HTR-8/SVneo (cell line): ENCODE measurements around the gene SFT2D3.

Experiments
- DNase-seq: peaks from one replicate; pipeline ENCODE4 v3.0.0; 2011; ENCODE audit warnings: low spot score, mixed read lengths; ENCODE audit not compliant: insufficient read length
- FAIRE-seq: peaks from 2 replicates; lab custom pipeline; 2011; peaks lifted over from hg19 to GRCh38; lab: Jason Lieb, UNC

SFT2D3 gene

DNA sequence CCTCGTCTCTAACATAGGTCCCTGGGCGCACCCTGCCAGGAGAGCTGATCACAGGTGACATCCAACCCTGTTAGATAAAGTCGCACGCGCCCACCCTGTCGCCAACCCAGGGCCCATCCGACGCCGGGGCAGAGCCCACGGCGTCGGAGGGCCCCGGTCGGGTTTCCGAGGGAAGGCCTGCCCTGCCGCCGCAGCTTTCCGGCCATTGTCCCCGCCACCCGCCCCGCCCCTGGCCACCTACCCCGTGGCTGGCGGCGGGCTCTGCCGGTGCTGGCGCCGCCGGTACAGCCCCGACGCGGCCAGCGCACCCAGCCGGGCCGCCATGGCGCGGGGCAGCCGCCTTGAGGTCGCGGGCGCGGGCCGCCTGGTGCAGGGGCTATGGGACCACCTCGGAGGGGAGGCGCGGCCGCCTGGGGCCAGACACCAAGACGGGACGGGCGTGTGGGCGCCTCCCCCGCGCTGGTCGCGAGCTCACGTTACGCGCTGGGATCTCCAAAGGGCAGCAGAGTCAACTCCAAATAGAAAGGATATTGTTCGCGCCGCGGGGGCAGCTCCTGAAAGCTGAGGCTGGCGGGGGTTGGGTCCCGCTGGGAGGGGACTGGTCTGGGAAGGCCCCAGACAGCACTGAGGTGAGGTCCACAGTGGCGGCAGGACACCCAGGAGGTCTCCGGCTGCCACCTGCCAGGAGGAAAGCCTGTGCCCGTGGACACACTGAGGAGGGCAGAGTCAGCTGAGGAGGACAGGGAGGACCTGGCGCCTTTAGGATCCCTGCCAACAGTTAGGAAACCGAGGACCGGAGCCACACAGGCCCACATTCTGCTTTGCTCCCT is 37.0 kb upstream of the SFT2D3 start:
- DNase-seq, result no peak
- no peak for FAIRE-seq

DNA sequence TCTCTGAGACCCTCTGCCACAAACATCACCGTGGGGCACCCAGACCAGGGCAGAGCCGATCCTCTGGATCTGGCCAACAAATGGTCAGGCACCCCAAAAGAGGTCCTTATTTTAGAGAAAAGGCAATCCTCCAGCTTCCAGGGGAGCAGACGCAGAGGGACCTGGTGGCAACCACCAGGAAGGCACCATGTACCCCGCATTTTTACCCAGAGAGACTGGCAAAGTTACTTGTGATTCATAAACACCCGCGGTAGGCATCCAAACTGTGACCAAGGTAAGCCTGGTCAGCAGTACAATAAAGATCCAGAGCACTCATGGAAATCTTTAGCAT is 36.4 kb upstream of the SFT2D3 start:
- DNase-seq (no peak), FAIRE-seq (no peak)

DNA sequence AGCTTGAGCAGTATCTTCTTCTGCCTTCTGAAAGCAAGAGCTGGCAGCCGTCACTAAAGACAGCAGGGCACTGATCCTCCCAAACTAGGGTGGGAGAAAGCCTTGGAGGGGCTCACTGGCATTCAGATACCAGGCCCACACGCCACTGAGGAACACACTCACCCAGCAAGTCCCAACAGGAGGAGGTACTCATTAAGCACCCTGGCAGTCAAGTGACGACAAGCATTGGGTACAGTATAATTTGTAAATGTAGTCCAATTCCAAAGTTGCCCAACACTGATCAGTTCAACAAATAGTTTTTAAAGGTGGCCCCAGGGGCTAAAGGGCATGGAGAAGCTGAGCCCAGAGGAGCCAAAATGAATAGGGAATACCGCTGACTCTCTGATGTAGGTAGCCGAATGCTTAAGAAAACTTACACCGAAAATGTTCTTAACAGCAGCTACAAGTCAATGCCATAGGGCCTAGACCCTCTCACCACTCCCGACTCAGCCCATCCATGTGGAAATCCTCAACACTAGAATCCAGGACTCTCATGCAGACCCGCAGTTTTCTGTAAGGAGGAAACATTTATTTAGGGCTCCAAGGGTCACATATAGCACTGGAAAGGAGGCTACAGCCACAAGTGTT is 35.9 kb upstream of the SFT2D3 start:
- DNase-seq (no peak), FAIRE-seq (no peak)

DNA sequence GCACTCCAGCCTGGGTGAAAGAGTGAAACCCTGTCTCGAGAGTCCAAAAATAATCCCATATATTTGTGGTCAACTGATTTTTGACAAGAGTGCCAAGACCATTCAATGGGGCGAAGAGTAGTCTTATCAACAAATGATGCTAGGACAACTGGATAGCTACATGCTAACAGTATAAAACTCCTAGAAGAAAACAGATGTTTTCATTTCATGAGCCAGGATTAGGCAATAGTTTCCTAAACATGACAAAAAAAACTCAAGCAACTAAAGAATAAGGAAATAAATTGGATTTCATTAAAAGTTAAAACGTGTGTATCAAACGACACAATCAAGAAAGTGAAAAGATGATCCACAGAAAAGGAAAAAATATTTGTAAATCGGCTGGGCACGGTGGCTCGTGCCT is 32.2 kb upstream of the SFT2D3 start:
- DNase-seq (no peak), FAIRE-seq (no peak)

DNA sequence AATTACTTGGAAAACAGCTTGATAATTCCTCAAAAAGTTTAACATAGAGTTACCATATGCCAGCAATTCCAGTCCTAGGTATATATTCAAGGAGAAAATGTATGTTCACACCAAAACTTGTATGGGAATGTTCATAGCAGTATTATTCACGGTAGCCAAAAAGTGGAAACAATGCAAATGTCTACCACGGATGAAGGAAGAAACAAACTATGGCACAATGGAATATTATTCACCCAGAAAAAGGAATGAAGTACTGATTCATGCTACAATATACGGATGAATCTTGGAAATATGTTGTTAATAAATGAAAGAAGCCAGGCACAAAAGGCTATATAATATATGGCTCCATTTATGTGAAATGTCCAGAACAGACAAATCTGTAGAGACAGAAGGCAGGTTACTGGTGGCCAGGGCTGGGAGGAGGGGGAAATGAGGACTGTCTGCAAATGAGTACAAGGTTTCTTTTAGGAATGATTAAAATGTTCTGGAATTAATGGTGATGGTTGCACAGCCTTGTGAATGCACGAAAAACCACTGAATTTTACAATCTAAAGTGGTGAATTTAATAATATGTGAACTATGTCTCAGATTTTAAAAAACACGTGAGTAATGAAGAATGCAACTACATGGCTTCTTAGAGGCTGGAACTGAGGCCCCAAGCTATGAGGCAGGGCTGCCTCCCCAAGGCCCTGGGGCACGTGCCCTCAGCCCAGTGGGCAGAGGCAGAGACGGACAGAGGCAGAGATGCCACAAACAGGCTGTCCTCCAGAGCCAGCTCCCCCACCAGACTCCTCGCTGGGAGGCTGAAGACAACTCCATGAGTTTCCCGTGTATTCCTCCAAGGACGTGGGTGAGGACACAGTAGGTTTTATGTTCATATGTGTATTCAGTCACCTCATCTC is 31.0 kb upstream of the SFT2D3 start:
- FAIRE-seq (no peak), DNase-seq (no peak)

DNA sequence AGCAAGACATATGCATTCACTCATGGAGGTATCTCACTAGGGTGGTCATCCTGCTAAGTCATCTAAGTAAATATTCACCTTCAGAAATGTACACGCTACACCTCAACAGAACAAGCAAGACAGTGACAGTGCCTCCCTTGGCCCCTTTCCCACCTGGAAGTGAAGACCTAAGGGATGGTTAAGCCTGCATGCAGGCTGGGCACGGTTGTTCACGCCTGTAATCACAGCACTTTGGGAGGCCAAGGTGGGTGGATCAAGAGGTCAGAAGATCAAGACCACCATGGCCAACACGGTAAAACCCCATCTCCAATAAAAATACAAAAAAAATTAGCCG is 30.4 kb upstream of the SFT2D3 start:
- no peak for FAIRE-seq
- no peak for DNase-seq

DNA sequence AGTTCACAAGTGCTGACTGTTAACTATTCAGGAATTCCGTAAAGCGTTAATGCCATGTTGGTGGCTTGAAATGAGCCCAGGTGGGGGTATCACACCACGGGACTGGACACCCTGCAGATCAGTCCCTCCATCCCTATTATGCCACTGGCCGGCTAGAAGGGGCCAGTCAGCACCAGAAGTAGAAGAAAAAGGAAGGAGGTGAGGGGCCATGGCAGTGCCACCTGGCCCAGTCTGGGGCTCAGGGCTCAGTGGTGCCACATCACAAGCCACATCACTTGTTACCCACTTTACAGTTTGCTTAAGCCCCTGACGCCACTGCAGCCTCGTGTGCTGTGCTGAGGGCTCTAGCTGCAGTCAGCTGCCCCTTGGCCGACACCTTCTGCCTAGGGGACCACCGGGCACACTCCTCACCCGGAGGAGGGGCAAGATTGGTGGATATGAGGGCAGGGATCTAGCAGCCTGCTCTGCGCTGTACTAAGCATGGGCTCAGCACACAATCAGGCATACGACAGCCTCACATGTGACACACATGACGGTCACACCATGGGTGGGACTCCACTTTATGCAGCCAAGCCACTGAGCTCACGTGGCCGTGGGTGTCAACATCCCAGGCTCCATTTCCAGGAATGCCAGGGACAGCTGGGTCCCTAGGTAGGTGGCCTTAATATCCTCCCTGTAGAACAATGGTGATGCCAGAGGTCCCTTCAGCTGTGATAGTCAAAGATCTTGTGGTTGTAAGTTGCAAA is 29.6 kb upstream of the SFT2D3 start:
- FAIRE-seq (peak; percentile 44), DNase-seq (no peak)

DNA sequence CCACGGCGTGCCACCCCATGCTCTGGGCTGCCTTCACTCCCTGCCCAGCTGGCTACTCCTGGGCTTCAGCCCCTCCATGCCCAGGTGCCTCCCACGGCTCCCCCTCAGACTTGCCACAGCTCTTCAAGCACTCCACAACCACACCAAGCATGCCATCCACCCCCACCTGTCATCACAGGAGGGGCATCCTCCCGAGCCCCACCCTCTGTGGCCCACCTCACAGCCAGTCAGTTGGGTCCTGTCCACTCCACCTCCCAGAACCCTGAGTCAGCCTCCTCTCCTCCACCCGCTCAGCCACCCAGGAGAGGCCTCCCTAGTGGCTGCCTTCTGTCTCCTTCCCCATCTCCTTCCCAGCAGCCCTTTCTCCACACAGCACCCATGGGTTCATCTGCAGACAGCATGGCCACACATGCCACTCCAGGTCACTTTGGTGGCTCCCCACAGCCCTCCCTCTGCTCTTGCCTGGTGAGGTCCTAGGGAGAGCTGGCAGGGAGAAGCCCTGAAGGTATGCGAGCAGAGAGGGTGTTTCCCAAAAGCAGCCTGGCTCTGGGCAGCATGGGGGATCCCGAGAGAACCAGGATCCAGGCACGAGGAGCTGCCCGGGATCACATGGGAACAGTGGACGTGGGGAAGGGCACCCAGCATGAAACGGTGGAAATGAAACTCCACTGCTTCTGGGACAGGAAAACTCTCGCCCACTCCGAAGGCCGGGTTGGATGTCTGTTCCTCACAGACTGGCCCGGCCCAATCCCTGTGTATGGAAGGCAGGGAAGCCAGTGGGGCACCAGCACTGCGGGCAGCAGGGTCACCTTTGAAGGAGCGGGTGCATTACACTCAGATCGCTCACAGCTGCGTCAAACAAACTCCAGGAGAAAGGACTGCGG is 28.7 kb upstream of the SFT2D3 start:
- no peak for FAIRE-seq
- no peak for DNase-seq

DNA sequence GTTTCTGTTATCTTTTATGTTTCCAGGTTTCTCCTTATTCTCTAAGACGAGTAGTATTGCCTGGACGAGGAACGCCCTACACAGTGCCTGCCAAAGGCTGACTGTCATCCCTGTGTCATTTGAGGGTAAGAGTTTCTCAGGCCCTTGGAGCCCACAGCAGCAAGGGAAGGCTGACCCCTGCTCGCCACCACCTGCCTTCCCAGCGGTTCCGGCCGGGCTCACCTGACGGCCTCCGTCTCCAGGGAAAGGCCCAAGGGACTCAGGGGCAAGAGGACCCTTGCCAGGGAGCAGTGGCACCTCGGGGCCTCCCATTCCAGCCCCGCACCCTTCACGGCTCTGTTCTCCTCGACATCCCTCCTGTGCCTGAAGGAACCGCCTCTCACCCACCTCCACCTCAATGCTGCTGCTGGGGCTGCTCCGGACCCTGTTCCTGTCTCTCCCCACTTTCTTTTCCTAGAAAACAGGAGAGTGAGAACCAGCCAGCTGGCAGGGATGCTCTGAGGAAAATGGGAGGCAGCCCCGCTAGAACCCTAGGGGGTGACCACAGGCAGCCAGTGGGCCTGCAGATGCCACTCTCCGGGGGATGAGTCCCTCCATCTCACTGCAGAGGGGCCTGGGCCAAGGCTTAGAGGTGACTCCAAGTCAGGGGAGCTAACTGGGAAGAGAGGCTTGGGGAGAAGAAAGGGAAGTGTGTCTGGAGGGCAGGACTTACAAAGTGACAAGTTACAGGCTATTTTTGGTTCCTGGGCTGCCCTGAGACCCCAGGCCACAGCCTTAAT is 27.8 kb upstream of the SFT2D3 start:
- no peak for FAIRE-seq
- no peak for DNase-seq

DNA sequence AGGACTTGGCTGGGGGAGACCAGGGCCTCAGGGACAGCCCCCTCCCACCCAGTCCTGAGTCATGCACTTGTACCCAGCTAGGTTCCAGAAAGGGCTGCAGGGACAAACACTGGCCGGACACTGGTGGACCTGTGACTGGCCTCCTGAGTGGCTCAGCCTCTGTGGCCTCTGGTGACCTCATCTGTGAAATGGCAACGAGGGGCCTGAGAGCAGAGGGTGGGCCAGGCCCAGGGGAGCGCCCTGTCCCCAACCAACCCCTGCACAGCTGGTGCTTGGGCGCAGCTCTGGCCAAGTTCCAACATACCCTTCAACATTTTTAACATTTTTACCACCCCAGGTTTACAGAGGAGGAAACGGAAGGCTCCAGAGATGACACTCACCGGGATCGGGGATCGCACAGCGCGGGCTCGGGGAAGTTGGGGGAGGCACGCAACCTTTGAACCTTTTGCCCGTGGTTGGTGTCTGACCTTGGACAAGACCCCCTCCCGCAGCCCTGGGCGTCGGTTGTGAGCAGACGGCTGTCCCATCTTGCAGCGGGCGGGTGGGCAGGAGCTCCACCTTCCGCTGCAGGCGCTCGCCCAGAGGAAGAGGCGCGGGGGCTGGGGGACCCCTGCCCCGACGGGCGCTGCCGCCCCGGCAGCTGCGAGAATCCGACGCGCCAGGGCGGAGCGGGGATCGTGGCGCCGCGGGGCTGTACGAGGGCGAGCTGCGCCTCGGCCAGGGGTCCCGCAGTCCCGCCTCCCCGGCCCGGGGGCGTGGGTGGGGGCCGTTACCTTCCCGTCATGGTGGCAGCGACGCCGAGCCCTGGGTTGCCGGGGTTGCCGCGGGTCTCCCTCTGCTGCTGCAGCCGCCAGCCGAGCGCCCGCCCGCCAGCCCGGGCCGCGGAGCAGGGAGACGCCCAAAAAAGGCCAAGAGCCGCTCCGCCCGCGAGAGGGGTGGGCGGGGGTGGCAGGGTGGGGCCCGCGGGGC is 26.8 kb upstream of the SFT2D3 start:
- DNase-seq (peak; percentile 48), FAIRE-seq (no peak)

DNA sequence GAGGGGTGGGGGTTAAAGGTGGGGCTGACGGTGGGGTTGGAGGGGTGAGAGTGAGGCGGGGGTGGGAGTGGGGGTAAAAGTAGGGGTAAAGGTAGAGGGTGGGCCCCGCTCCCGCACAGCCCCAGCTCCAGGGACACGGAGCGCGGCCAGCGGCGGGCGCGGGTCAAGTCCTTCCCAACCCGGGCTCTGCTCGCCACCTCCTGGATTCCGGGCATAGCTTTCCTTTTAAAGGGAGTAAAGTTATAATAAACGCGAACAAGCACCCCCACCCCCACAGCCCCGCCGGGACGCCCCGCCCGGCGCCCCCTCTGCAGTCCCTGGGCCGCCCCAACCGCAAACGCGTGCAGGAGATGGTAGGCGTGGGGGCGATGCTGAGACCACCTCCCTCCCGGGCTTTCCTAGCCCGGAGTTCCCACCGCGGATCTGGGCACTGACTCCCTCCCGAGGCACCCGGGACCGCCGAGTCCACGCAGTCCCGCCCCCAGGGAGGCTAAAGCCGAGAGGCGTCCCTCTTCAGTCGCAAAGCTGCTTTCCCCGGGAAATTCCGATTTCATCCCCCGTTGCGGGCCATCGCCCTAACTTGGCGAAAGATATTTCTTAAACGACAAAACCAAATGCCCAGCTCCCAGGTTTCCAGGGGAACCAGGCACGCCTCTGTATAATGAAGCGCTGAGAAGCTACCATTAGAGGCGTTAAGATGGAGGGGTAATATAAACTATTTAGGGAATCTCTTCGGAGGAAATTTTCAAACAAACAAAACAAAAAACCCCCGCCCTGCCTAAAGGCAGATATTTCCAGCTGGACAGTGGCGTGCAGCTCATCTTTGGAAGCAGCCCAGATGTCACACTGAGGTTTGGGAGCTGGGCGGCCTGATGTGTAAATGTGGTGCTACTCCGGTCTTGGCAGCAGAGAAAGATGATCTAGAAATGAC is 25.7 kb upstream of the SFT2D3 start, which contains the start of gene LIMS2:
LIMS2 (minus strand) TSS at position 200 of the 931 bp plus-strand sequence. CDS start 506 bp downstream, outside the sequence.
- FAIRE-seq (no peak), DNase-seq (peak; percentile 66)

DNA sequence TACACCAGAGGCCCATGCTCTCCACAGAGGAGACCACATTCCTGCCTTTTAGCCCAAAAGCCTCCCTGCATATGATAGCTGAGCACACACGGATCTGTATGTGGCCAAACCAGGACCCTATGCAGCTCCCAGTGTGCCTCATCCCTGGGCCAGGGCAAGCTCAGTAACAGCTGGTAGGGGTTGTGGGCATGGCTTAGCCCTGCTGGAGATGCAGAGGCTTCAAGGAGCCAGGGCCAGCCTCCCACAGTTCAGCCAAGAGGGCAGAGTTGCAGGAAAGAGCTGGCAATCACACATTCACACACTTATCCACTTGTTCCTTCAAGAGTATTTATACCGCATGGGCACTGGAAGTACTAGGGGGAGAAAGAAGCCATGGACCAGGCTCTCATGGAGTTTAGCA is 24.4 kb upstream of the SFT2D3 start:
- no peak for FAIRE-seq
- DNase-seq, result no peak

DNA sequence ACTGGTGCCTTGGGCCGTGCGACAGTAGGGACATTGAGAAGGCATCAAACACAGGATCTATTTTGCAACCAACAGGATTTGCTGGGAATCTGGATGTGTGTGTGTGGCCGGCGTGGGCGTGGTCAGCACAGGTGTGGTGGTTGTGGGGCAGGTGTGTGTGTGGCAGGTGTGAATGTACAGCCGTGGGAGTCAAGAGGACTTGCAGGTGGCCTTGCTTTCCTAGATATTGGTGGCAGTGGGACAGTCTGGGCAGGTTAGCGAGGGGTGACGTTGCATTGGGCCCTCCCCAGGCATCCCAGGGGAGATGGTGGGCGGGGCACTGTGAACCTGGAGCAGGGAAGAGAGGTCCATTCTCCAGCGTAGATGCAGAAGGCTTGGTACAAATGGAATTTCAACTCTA is 22.8 kb upstream of the SFT2D3 start:
- DNase-seq (no peak), FAIRE-seq (no peak)

DNA sequence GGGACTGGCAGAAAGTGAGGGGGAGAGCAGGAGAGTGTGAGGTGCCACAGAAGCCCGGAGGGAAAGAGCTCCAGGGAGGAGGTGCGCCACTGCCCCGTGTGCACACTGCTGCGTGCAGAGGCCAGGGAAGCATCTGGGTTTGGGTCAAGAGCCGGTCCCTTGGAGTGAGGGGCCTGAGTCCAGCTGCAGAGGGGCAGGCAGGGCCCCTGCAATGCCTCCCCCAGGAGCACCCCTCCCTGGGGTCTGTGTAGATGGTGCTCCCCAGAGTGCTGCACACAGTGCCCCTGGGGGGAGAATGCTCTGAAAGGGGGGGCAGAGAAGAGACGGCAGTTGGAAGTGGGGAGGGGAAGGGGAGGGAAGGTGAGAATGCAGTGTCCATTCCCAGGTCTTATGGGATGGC is 22.3 kb upstream of the SFT2D3 start:
- DNase-seq, result no peak
- no peak for FAIRE-seq

DNA sequence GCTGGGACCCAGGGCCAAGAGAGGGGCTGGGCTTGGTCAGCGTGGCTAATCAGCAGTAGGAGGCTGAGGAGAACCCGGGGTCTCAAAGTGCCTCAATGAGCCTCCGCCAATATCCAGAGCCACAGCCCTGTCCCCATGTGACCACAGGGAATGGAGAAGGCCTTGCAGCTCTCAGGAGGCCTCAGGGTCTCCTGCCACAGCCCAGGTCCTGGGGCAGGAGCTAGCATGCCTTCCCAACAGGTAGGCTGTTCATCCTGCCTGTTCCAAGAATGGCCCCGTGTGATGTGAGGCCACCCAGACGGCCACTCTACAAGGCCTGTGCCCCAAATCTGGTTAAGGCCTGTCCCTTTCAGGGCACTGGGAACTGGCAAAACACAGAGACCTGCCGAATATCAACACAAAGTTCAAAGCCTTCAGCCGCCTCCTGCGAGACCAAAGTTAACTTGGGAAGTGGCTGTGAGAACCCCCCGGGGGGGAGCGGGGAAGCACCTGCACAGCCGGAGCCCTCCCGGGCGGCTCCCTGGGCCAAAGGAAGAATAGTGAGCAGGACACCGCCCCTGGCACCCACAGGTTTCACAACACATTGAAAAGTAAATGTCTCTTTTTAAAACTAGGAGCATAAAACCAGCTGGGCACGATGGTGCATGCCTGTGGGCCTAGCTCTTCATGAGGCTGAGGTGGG is 21.5 kb upstream of the SFT2D3 start:
- DNase-seq (no peak), FAIRE-seq (no peak)

DNA sequence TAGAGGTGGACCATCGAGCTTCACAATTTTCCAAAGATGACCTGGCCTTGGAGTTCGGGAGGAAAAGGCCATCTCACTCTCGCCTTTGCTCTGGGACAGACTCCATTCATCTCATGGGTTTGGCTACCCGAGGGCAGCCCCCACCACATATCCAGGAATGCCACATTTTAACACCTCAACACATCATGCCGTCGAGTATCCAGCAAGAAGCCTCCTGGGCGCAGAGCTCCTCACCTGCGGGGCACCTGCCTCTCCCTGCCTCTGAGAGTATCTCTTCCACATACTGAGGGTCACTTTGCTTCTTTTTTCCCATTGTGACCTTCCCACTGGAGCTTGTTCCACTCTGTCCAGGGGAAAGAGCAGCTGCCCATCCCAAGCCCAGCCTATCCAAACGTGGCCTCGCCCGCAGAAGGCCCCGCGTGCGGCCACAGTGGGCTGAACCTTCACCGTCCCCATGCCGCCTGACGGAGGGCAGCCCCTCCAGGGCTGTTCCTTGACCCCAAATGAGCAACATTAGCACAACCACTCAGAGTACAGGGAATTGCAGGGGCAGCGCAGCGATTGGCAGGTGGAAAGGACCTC is 20.5 kb upstream of the SFT2D3 start:
- DNase-seq, result no peak
- FAIRE-seq, result no peak
